BLaER1 (cell line): ENCODE data around the gene MCEE.
"Not testable (repeated sequence)": the region's sequence is repeated elsewhere in the genome, so short reads cannot be mapped to it uniquely, and the experiment has no call there.

ENCODE experiments used
- H3K27ac ChIP-seq: shearing (Covaris generic); formaldehyde crosslinking; 2 replicates; pipeline ENCODE4 v1.8.1; 2022
- H3K27me3 ChIP-seq: shearing (Covaris generic); formaldehyde crosslinking; 2 replicates; pipeline ENCODE4 v1.8.1; 2022
- H3K36me3 ChIP-seq: shearing (Covaris generic); formaldehyde crosslinking; 2 replicates; pipeline ENCODE4 v1.8.1; 2022
- H3K4me1 ChIP-seq: shearing (Covaris generic); formaldehyde crosslinking; 2 replicates; pipeline ENCODE4 v1.8.1; 2022
- H3K4me2 ChIP-seq: shearing (Covaris generic); formaldehyde crosslinking; 2 replicates; pipeline ENCODE4 v1.8.1; 2022
- H3K4me3 ChIP-seq: shearing (Covaris generic); formaldehyde crosslinking; 2 replicates; pipeline ENCODE4 v1.8.1; 2022
- H3K9ac ChIP-seq: shearing (Covaris generic); formaldehyde crosslinking; 2 replicates; pipeline ENCODE4 v1.8.1; 2022
- H3K9me3 ChIP-seq: shearing (Covaris generic); formaldehyde crosslinking; 2 replicates; pipeline ENCODE4 v1.8.1; 2022
- H4K20me1 ChIP-seq: shearing (Covaris generic); formaldehyde crosslinking; 2 replicates; pipeline ENCODE4 v1.8.1; 2022
- Cebpa-rat ChIP-seq: shearing (Covaris generic); IDR thresholded peaks from 2 replicates; pipeline ENCODE4 v1.8.1; 2022

Gene MCEE

DNA sequence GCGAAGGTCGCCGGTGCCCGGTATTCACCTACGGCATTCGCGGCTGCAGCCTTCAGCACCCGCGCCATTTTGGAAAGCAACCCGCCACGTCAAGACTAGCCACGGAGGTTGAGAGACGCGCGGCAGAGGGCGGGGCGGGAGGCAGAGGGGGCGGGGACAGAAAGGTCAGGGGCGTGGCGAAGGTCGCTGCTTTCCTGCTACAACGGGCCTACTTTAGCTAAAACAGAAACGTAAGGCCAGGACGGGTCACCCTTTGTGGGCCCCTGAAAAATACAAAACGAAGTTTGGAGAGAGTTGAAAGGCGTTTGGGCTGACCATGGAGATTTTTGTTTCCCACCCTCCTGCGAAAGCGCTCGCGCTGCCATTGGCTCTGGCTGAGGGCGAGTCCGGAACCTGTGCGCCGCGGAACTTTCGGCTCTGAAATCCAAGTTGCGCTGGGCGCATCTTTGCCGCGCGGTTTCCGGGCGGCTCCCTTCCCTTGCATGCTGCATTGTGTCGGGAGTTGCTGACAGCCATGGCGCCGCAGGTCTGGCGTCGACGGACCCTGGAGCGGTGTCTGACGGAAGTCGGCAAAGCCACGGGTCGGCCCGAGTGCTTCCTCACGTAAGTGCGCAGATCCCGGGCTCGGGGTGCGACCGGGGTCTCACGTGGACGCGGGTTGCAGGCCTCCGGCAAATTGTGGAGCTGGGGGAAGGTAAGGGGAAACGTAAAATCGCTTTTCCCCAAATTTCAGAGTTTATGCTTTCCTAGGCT lies at the start of gene MCEE, which contains the start of gene MPHOSPH10:
MCEE (minus strand) TSS at position 78 of the 753 bp plus-strand sequence; CDS start at position 68, 10 bp downstream.
MPHOSPH10 (plus strand) TSS at position 483 of the 753 bp plus-strand sequence; CDS start at position 515, 32 bp downstream.
- H3K4me3 ChIP-seq, result peak within 1 kb of the TSS; percentile 84
- H4K20me1 ChIP-seq, result peaks cover 25% of the 10 kb centered on the region
- peaks cover 37% of the 10 kb centered on the region for H3K4me1 ChIP-seq
- H3K9me3 ChIP-seq, result no peaks in the 10 kb centered on the region
- H3K9ac ChIP-seq, result peak within 1 kb of the TSS; percentile 90
- no peak for TF ChIP-seq Cebpa-rat
- H3K4me2 ChIP-seq, result peak within 1 kb of the TSS; percentile 94
- peaks cover 29% of the 10 kb centered on the region for H3K36me3 ChIP-seq
- H3K27ac ChIP-seq, result peak within 1 kb of the TSS; percentile 87
- H3K27me3 ChIP-seq, result no peaks in the 10 kb centered on the region

DNA sequence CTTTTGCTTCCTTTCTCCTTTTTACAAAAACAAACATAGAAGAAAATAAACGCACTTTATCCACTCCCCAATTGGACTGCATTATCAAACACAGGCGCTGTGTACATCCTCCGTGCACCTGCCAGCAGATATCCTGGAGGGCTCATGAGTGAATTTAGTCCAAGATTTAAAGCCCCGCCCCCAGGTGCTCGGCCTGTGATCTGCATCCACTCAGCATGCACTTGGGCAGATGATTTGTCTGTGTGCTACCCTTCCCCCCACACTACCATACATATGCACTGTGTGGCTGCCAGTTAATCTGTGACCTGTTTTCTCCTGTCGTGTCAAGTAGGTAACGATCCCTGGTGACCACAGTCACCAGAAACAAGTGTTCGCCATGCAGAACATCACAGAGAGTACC lies 48.8 kb upstream of the MCEE start:
- H3K9ac ChIP-seq, H3K4me2 ChIP-seq, H3K36me3 ChIP-seq, H3K9me3 ChIP-seq, H3K4me3 ChIP-seq, H4K20me1 ChIP-seq, H3K27ac ChIP-seq, H3K27me3 ChIP-seq: not testable (repeated sequence)
- H3K4me1 ChIP-seq, result peaks cover 16% of the 10 kb centered on the region

DNA sequence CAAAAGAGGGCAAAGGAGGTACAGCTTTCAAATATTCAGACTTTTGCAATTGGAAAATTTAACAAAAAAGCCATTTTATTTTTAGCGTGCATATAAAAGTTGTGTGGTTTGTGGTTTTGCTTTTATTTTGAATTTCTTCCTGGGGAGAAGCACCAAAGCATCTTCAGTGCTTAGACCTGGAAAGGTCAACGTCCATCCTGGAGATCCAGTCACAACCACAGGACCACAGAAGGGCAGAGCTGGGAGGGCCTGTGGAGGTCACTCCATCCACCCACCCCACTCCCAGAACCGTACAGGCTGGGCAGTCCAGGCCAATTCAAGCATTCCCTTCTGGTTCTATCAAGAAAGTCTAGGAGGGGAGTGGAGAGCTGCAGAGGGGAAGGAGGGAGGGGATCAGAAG lies 44.2 kb upstream of the MCEE start:
- Histone ChIP-seq H3K9me3 (no peaks in the 10 kb centered on the region), H3K36me3 (no peaks in the 10 kb centered on the region), H3K27ac (no peak overlapping the region), H3K4me2 (peak overlapping the region; percentile 75), H3K4me1 (peaks cover 22% of the 10 kb centered on the region), H3K9ac (no peak overlapping the region), H3K27me3 (no peaks in the 10 kb centered on the region), H3K4me3 (peak overlapping the region; percentile 20; the same call in 1 of the 2 replicates), H4K20me1 (no peaks in the 10 kb centered on the region)
- no peak for TF ChIP-seq Cebpa-rat

DNA sequence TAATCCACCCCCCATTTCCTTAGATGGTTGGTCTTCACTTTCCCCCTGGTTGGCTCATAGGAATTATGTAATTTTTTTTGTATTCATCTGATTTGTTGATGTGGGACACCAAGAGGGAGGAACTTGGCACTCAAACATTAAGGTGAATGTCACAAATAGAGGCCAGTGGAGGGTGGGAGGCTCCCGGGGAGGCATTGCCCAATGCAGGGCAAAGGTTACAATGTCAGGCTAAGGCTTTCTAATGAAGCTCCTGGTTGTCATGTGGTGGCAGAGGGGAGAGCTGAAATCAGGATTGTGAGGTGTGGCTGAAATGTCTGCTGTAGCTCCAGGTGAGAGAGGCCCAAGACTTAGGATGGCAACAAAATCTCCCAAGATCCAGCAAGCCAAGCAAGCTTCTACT lies 43.1 kb upstream of the MCEE start:
- no peaks in the 10 kb centered on the region for H3K36me3 ChIP-seq
- H3K4me2 ChIP-seq, result no peak overlapping the region

DNA sequence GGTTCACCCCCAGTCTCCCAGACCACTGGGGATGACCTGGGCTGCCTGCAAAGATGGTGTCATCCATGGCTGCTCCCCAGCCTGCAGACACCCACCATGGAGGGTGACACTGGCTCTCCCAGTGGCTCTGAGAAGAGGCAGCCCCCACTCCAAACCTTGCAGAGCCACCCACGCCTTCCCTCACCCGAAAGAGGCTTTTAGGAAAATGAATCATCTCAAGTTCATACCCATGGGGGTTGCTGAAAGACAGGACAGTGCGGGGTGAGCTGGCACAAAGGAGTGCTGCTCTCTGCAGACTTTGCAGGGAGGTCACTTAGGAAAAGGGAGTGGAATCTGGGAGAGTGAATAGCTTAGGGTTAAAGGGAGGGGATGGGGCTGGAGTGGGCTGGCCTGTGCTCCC lies 36.8 kb upstream of the MCEE start:
- Histone ChIP-seq H4K20me1 (no peaks in the 10 kb centered on the region), H3K27ac (no peak overlapping the region), H3K4me1 (no peaks in the 10 kb centered on the region; the same call in 1 of the 2 replicates), H3K9ac (no peak overlapping the region), H3K4me3 (no peak overlapping the region), H3K27me3 (no peaks in the 10 kb centered on the region), H3K4me2 (no peak overlapping the region), H3K36me3 (no peaks in the 10 kb centered on the region), H3K9me3 (no peaks in the 10 kb centered on the region)
- TF ChIP-seq Cebpa-rat, result no peak

More for the DNA sequence above, 43.1 kb upstream of the MCEE start:
- H3K4me1 ChIP-seq, result peaks cover 22% of the 10 kb centered on the region
- TF ChIP-seq Cebpa-rat, result no peak
- no peak overlapping the region for H3K27ac ChIP-seq
- H3K27me3 ChIP-seq, result no peaks in the 10 kb centered on the region
- no peaks in the 10 kb centered on the region for H4K20me1 ChIP-seq
- no peaks in the 10 kb centered on the region for H3K9me3 ChIP-seq
- H3K4me3 ChIP-seq, result no peak overlapping the region
- no peak overlapping the region for H3K9ac ChIP-seq

DNA sequence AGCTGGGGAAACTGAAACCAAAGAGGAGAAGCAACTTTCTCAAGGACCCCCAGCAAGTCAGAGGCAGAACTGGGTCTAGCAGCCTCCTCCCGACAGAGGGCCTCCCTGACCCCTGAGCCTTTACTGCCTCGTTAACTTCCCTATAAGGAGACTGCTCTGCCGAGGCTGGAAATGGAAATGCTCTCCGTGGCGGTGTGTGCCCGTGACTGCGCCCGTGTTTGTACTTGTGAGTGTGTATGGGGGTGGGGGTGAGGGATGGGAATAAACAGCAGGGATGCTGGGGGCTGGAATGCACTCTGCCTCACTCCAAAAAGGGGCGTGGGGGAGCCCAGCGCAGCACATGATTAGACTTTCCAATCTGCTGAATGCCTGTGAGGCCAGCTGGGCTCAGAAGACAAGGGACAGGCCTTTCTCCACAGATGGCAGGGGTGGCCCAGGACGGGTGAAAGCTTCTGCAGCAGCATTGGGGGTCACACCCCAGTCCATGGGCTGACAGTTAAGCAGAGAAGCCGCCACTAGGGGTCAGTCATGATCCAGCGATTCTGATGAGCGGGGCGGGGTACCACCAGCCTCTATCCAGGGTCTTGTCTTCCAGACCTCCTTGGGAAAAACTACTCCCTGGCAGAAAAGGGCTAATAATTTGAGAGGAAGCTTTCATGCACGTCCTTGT lies 27.2 kb upstream of the MCEE start:
- no peaks in the 10 kb centered on the region for H3K9me3 ChIP-seq
- H3K4me2 ChIP-seq, result peak overlapping the region; percentile 25; the same call in 1 of the 2 replicates
- no peak overlapping the region for H3K9ac ChIP-seq
- no peak overlapping the region for H3K4me3 ChIP-seq
- no peaks in the 10 kb centered on the region for H3K4me1 ChIP-seq
- no peaks in the 10 kb centered on the region for H4K20me1 ChIP-seq
- no peaks in the 10 kb centered on the region for H3K27me3 ChIP-seq
- no peak for TF ChIP-seq Cebpa-rat
- no peak overlapping the region for H3K27ac ChIP-seq
- H3K36me3 ChIP-seq, result no peaks in the 10 kb centered on the region

DNA sequence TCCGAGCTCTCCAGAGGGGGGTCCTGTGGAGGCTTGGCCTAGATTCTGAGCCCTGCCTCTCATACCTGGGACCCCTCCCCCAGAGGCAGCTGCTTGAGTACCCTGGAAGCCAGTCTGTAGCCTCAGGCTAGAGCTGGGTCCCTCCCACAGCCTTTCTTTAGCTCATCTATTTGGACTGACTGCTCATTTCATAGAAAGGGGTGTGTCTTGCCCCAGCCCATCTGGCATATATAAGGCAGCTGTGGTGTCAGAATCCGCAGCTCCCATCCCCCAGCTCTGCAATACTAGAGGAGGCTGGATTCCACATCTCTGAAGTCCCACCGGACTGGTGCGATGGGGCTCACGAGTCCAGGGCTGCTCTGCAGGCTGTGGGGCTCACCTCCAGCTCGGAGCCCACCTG lies 26.5 kb upstream of the MCEE start:
- Histone ChIP-seq H3K4me1 (no peaks in the 10 kb centered on the region), H3K36me3 (no peaks in the 10 kb centered on the region), H3K27me3 (no peaks in the 10 kb centered on the region), H3K27ac (no peak overlapping the region), H3K4me2 (no peak overlapping the region), H3K9me3 (no peaks in the 10 kb centered on the region), H4K20me1 (0 out of 2 replicates have a peak, but pooled peaks cover 2% of the 10 kb centered on the region), H3K9ac (no peak overlapping the region), H3K4me3 (no peak overlapping the region)
- TF ChIP-seq Cebpa-rat, result no peak

DNA sequence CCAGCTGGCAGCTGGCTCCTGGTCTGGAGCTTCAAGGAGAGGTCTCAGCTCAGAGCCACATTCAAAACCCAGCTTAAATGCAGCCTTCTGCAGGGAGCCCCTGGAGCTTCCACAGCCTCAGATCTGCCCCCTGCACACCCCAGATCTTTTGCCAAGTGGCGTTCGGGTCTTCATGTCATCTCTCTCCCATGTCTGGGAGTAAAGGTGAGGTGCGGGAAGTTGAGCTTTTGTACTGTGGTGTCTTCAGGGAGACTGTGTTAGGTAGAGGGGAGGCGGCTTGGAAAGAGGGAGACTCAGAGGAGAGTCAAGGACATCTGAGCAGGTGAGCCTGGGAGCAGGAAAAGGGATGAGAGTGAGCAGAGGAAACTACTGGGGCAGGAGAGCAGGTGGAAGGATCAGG lies 25.8 kb upstream of the MCEE start:
- no peaks in the 10 kb centered on the region for H3K27me3 ChIP-seq
- no peaks in the 10 kb centered on the region for H3K4me1 ChIP-seq
- no peak overlapping the region for H3K4me2 ChIP-seq
- 0 out of 2 replicates have a peak, but pooled peaks cover 4% of the 10 kb centered on the region for H4K20me1 ChIP-seq
- H3K9me3 ChIP-seq, result no peaks in the 10 kb centered on the region
- TF ChIP-seq Cebpa-rat, result no peak
- peaks cover 6% of the 10 kb centered on the region for H3K36me3 ChIP-seq
- H3K27ac ChIP-seq, result no peak overlapping the region
- no peak overlapping the region for H3K9ac ChIP-seq
- no peak overlapping the region for H3K4me3 ChIP-seq

DNA sequence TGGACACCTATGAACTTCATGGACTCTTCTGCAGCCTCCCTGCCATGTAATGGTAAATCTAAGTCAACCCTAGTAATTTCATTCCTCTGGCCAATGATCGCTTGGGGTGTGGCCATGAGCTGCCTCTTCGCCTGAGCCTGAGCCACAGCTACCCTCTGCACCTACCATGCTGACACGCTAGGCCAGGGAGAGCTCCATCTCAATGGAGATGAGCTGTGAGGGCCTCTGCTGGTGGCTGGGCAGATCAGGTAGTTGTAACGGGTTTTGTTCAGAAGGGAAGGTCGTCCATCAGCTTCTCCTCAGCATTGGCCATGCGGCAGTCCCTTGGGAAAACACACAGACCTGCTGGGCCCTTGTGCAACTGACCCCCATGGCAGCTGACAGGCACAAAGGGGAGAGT lies 24.8 kb upstream of the MCEE start:
- H4K20me1 ChIP-seq, result 0 out of 2 replicates have a peak, but pooled peaks cover 9% of the 10 kb centered on the region
- H3K4me2 ChIP-seq, result no peak overlapping the region
- no peaks in the 10 kb centered on the region for H3K9me3 ChIP-seq
- no peak overlapping the region for H3K9ac ChIP-seq
- peaks cover 17% of the 10 kb centered on the region for H3K36me3 ChIP-seq
- H3K27me3 ChIP-seq, result no peaks in the 10 kb centered on the region
- no peak overlapping the region for H3K4me3 ChIP-seq
- no peak overlapping the region for H3K27ac ChIP-seq
- no peak for TF ChIP-seq Cebpa-rat
- no peaks in the 10 kb centered on the region for H3K4me1 ChIP-seq

DNA sequence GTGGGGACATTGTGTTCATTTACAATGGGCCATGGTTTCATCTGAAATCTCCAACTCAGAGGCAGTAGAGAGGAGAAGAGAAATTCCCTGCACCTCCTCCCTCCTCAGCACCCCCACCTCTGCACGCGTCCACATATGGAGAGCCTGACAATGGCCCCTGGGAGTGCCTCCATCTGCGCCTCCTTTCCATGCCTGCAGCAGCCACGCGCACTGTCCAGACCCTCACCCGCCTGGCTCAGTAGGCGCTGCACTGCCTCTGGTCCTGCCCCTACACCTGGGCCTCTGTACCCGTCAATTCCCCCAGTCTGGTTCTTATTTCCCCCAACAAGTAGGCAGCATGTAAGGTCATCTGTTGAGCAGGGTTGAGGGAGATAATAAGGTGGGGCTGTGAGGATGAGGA lies 24.2 kb upstream of the MCEE start:
- TF ChIP-seq Cebpa-rat, result no peak
- Histone ChIP-seq H3K9ac (no peak overlapping the region), H4K20me1 (0 out of 2 replicates have a peak, but pooled peaks cover 9% of the 10 kb centered on the region), H3K36me3 (peaks cover 22% of the 10 kb centered on the region), H3K4me2 (no peak overlapping the region), H3K9me3 (no peaks in the 10 kb centered on the region), H3K4me1 (no peaks in the 10 kb centered on the region), H3K27ac (no peak overlapping the region), H3K4me3 (no peak overlapping the region), H3K27me3 (no peaks in the 10 kb centered on the region)
